HepG2 (cell line): ENCODE results near the gene MMP17. TPM values are rescaled to one million over a fixed set of nuclear protein-coding genes. Genes with fewer than 3 reads are reported as not detected.

Experiments used
- ATAC-seq: fragments of 200-7000 bp; cut with Tn5 transposase; 3 replicates; pipeline ENCODE4 v1.9.1; 2020; ENCODE audit warnings: mild to moderate bottlenecking, moderate library complexity
- BruUV-seq: library from RNA; stranded (reverse); fragments of 400-500 nt; replicated peaks from 2 replicates; lab custom pipeline; 2021; lab: Mats Ljungman, UMichigan
- CTCF ChIA-PET: fragments of 300-600 bp; formaldehyde crosslinking; extraction: SDS; loops from one replicate; lab custom pipeline; 2021; ENCODE audit warnings: low total read pairs, inconsistent platforms, low intra/inter-chr PET ratio; lab: Yijun Ruan, JAX
- POLR2A ChIA-PET: fragments of 350-600 bp; sonication (Branson Sonifier 250); formaldehyde crosslinking; loops from one replicate; lab custom pipeline; 2020; ENCODE audit warnings: antibody characterized with exemption, inconsistent platforms; lab: Yijun Ruan, JAX
- DNase-seq: peaks from one replicate; pipeline ENCODE4 v3.0.0-alpha.2; 2015; ENCODE audit warnings: low spot score
- FAIRE-seq: peaks from 3 replicates; lab custom pipeline; 2011; peaks lifted over from hg19 to GRCh38; lab: Jason Lieb, UNC
- H2AFZ ChIP-seq: one replicate; pipeline ENCODE4 v1.6.1; 2011; ENCODE audit warnings: low read length, inconsistent platforms
- H3K27ac ChIP-seq: fragments of 300-600 bp; 3 replicates; pipeline ENCODE4 v1.8.0; 2011; ENCODE audit warnings: mixed run types, mild to moderate bottlenecking, mixed read lengths, low read length, inconsistent platforms; ENCODE audit not compliant: insufficient read depth; ENCODE audit errors: extremely low read length
- H3K27me3 ChIP-seq, 2 experiments: fragments of 200-600 bp in 1 of 2; 2 replicates in 1 of 2; 3 replicates in 1 of 2; pipeline versions ENCODE4 v1.6.0 to v1.8.0; 2011; ENCODE audit warnings: low read length in 2 of 2, mild to moderate bottlenecking in 2 of 2, moderate library complexity in 2 of 2, inconsistent platforms in 1 of 2; ENCODE audit not compliant: insufficient read depth in 2 of 2, control insufficient read depth in 1 of 2
- H3K36me3 ChIP-seq, 2 experiments: fragments of 200-600 bp in 1 of 2; replicated peaks in 1 of 2; 2 replicates in 1 of 2; 3 replicates in 1 of 2; pipeline versions ENCODE4 v1.5.1 to v1.8.0; 2011; ENCODE audit warnings: low read length in 2 of 2, inconsistent platforms in 1 of 2; ENCODE audit not compliant: insufficient read depth in 2 of 2, control insufficient read depth in 1 of 2
- H3K4me1 ChIP-seq: 2 replicates; pipeline ENCODE4 v1.5.1; 2012; ENCODE audit warnings: low read length, inconsistent platforms; ENCODE audit not compliant: insufficient read depth
- H3K4me2 ChIP-seq: 2 replicates; pipeline ENCODE4 v1.6.0; 2011; ENCODE audit warnings: low read depth, low read length, inconsistent platforms
- H3K4me3 ChIP-seq, 3 experiments: fragments of 200-600 bp in 1 of 3; sonication (generic), shearing (Covaris generic) in 1 of 3; replicated peaks in 1 of 3; 2 replicates each; pipeline ENCODE4 v1.5.1; 2011 to 2016; ENCODE audit warnings: low read length in 3 of 3, inconsistent platforms in 2 of 3, low read depth in 2 of 3, mild to moderate bottlenecking in 2 of 3, control low read depth in 1 of 3, mixed read lengths in 1 of 3; ENCODE audit not compliant: insufficient read depth in 1 of 3
- H3K79me2 ChIP-seq: one replicate; pipeline ENCODE4 v1.6.1; 2011; ENCODE audit warnings: low read length, inconsistent platforms; ENCODE audit not compliant: insufficient read depth
- H3K9ac ChIP-seq: 2 replicates; pipeline ENCODE4 v1.6.0; 2011; ENCODE audit warnings: mild to moderate bottlenecking, low read depth, low read length, inconsistent platforms; ENCODE audit not compliant: insufficient read depth
- H3K9me3 ChIP-seq: 2 replicates; pipeline ENCODE4 v1.5.1; 2012; ENCODE audit warnings: mild to moderate bottlenecking, low read length
- H4K20me1 ChIP-seq: 2 replicates; pipeline ENCODE4 v1.6.0; 2011; ENCODE audit warnings: inconsistent platforms, mild to moderate bottlenecking, low read length, moderate library complexity; ENCODE audit not compliant: insufficient read depth
- ARNTL ChIP-seq: sonication (generic); formaldehyde crosslinking; IDR thresholded peaks from 2 replicates; pipeline ENCODE4 v1.4.0; 2020; ENCODE audit warnings: mild to moderate bottlenecking, missing genetic modification reagents
- ATF7 ChIP-seq, 2 experiments: fragments of 450-650 bp in 1 of 2; sonication (generic) in 1 of 2; formaldehyde crosslinking in 1 of 2; IDR thresholded peaks; 2 replicates each; pipeline versions ENCODE4 v1.4.0 to v1.6.1; 2016 to 2020; ENCODE audit warnings: antibody characterized with exemption in 1 of 2, mild to moderate bottlenecking in 1 of 2, missing genetic modification reagents in 1 of 2
- ELF3 ChIP-seq: IDR thresholded peaks from 2 replicates; pipeline ENCODE4 v1.6.1; 2016; ENCODE audit warnings: missing genetic modification reagents, missing compliant biosample characterization
- FIP1L1 ChIP-seq: fragments of 200-400 bp; formaldehyde crosslinking; IDR thresholded peaks from 2 replicates; pipeline ENCODE4 v1.6.1; 2018; ENCODE audit warnings: low read depth, mild to moderate bottlenecking, low read length, moderate library complexity, borderline replicate concordance; ENCODE audit not compliant: insufficient read depth
- FOXK2 ChIP-seq: fragments of 450-650 bp; IDR thresholded peaks from 2 replicates; pipeline ENCODE4 v1.6.1; 2016
- GABPB1 ChIP-seq: IDR thresholded peaks from 2 replicates; pipeline ENCODE4 v1.6.1; 2016; ENCODE audit warnings: mild to moderate bottlenecking, missing genetic modification reagents, moderate library complexity, missing compliant biosample characterization
- HNRNPUL1 ChIP-seq: fragments of 200-400 bp; formaldehyde crosslinking; IDR thresholded peaks from 2 replicates; pipeline ENCODE4 v1.6.1; 2017; ENCODE audit warnings: low read depth, mild to moderate bottlenecking, low read length, moderate library complexity
- HOXD1 ChIP-seq: sonication (generic); formaldehyde crosslinking; IDR thresholded peaks from 2 replicates; pipeline ENCODE4 v1.5.0; 2020; ENCODE audit warnings: missing genetic modification reagents
- MIER2 ChIP-seq: IDR thresholded peaks from 2 replicates; pipeline ENCODE4 v1.6.1; 2016; ENCODE audit warnings: missing biosample characterization, missing genetic modification reagents
- MTA1 ChIP-seq: sonication (generic); formaldehyde crosslinking; IDR thresholded peaks from 2 replicates; pipeline ENCODE4 v1.4.0; 2020; ENCODE audit warnings: missing genetic modification reagents, mild to moderate bottlenecking, borderline replicate concordance
- NFYB ChIP-seq: sonication (generic); formaldehyde crosslinking; IDR thresholded peaks from 2 replicates; pipeline ENCODE4 v1.4.0; 2020; ENCODE audit warnings: missing genetic modification reagents
- RFX1 ChIP-seq: fragments of 450-650 bp; IDR thresholded peaks from 2 replicates; pipeline ENCODE4 v1.6.1; 2017
- RXRB ChIP-seq: IDR thresholded peaks from 2 replicates; pipeline ENCODE4 v1.6.1; 2016; ENCODE audit warnings: borderline replicate concordance, missing genetic modification reagents, missing compliant biosample characterization
- SYNCRIP ChIP-seq: fragments of 200-400 bp; formaldehyde crosslinking; IDR thresholded peaks from 2 replicates; pipeline ENCODE4 v1.6.1; 2018; ENCODE audit warnings: mild to moderate bottlenecking, low read depth, low read length; ENCODE audit not compliant: insufficient read depth
- TARDBP ChIP-seq: sonication (generic); formaldehyde crosslinking; IDR thresholded peaks from 2 replicates; pipeline ENCODE4 v1.8.0; 2022; ENCODE audit warnings: mild to moderate bottlenecking, missing genetic modification reagents
- THAP11 ChIP-seq: IDR thresholded peaks from 2 replicates; pipeline ENCODE4 v1.6.1; 2016; ENCODE audit warnings: missing biosample characterization, missing genetic modification reagents
- ZNF317 ChIP-seq: sonication (generic); formaldehyde crosslinking; IDR thresholded peaks from 2 replicates; pipeline ENCODE4 v1.5.0; 2020; ENCODE audit warnings: mild to moderate bottlenecking, missing genetic modification reagents
- ZNF343 ChIP-seq: sonication (generic); formaldehyde crosslinking; IDR thresholded peaks from 2 replicates; pipeline ENCODE4 v1.4.0; 2020; ENCODE audit warnings: mild to moderate bottlenecking, missing genetic modification reagents
- ZNF460 ChIP-seq: sonication (generic); formaldehyde crosslinking; IDR thresholded peaks from 2 replicates; pipeline ENCODE4 v1.5.1; 2020; ENCODE audit warnings: missing genetic modification reagents, mild to moderate bottlenecking, borderline replicate concordance
- ZNF556 ChIP-seq: sonication (generic); formaldehyde crosslinking; IDR thresholded peaks from 2 replicates; pipeline ENCODE4 v1.4.0; 2020; ENCODE audit warnings: mild to moderate bottlenecking, missing genetic modification reagents, borderline replicate concordance
- ZNF563 ChIP-seq: sonication (generic); formaldehyde crosslinking; IDR thresholded peaks from 2 replicates; pipeline ENCODE4 v1.8.0; 2022; ENCODE audit warnings: mild to moderate bottlenecking, moderate library complexity, missing genetic modification reagents
- ZNF576 ChIP-seq: sonication (generic); formaldehyde crosslinking; IDR thresholded peaks from 2 replicates; pipeline ENCODE4 v1.4.0; 2020; ENCODE audit warnings: mild to moderate bottlenecking, missing genetic modification reagents
- ZNF772 ChIP-seq: sonication (generic); formaldehyde crosslinking; IDR thresholded peaks from 2 replicates; pipeline ENCODE4 v1.5.0; 2020; ENCODE audit warnings: mild to moderate bottlenecking, missing genetic modification reagents
- ZNF792 ChIP-seq: IDR thresholded peaks from 2 replicates; pipeline ENCODE4 v1.6.1; 2016
- WGBS: methylation state at CpG from one replicate; pipeline ENCODE4 v1.1.6; 2017; ENCODE audit warnings: low lambda C conversion rate; 5-methylcytosine and 5-hydroxymethylcytosine counted together
- in situ Hi-C: cut with HindIII; loops from 2 replicates; pipeline ENCODE4 v1.10.0; 2017; ENCODE audit warnings: low pct_unique_long_range_greater_than_20kb; ENCODE audit not compliant: extremely low pct_ligation_motif_present
- intact Hi-C: fragments of 100-400 bp; cut with micrococcal nuclease; formaldehyde crosslinking; loops from one replicate; pipeline ENCODE4 v1.10.0; 2022; ENCODE audit not compliant: unreplicated experiment
- polyA plus RNA-seq, 8 experiments: library from polyadenylated mRNA; depleted of rRNA in 3 of 8; stranded (reverse) in 7 of 8; unstranded in 1 of 8; fragments of >200 nt; fragmentation: Illumina TruSeq in 4 of 8; extraction: Trizol in 4 of 8; gene quantifications; 2 replicates each; pipeline versions ENCODE4 v1.2.1 to v1.2.3, GENCODE V29; 2011 to 2016; ENCODE audit warnings: low read depth in 4 of 8, missing spikeins in 1 of 8, mixed read lengths in 1 of 8; ENCODE audit not compliant: insufficient read depth in 1 of 8
- total RNA-seq, 5 experiments: library from RNA; depleted of rRNA; stranded (reverse); fragments of >200 nt; fragmentation: Illumina TruSeq; extraction: Trizol; gene quantifications; 2 replicates each; pipeline ENCODE4 v1.2.3, GENCODE V29; 2016; ENCODE audit warnings: low read depth in 1 of 5

Gene MMP17
- total and polyA plus RNA-seq, 2 of the 13 experiments (the other 11 are each of a cell fraction or from before 2014, with no cell fraction given): 0.55 to 0.80 TPM

- DNase-seq (peak; percentile 83), ATAC-seq (peak; percentile 93), FAIRE-seq (peak; percentile 50)
- Histone ChIP-seq H4K20me1 (peaks cover 16% of the 10 kb centered on the region; the same call in 1 of the 2 replicates), H3K27ac (peak overlapping the region; percentile 79), H3K79me2 (peaks cover 10% of the 10 kb centered on the region), H2AFZ (no peak overlapping the region), H3K9me3 (no peaks in the 10 kb centered on the region), H3K9ac (peak overlapping the region; percentile 74), H3K27me3 (peaks cover 0 to 2% of the 10 kb centered on the region in 2 experiments; a peak in 3 of 5 replicates), H3K4me1 (peaks cover 24% of the 10 kb centered on the region), H3K36me3 (peaks cover 1 to 5% of the 10 kb centered on the region in 2 experiments; a peak in 3 of 5 replicates), H3K4me2 (peak overlapping the region; percentile 89), H3K4me3 (peak overlapping the region; percentile 66 to 82 (median 72))
- 32% methylated on average over 2 of the region's 39 CpGs for WGBS
- in situ Hi-C loops: no loop called here
- POLR2A ChIA-PET: interaction anchor here (1.1 to 1.6 kb wide), 5 partner anchors 32 to 45 kb away, joined by 3 to 8 read pairs (median 5); no protein-coding TSS in a partner anchor
- CTCF ChIA-PET: no interaction called here
- intact Hi-C loops: loop anchor here (1.0 to 10.0 kb wide), 2 partner anchors 36 to 61 kb away; no protein-coding TSS in a partner anchor
- BruUV-seq: no TSS peak
- TF ChIP-seq HNRNPUL1 (no peak; the same call in 1 of the 2 replicates), RFX1 (no peak), ZNF556 (CRISPR knock-in tag) (peak; percentile 67; the same call in 1 of the 2 replicates), ATF7 (IDR thresholded peaks at IDR 0.05) (no peak), ATF7 (CRISPR knock-in tag; IDR thresholded peaks at IDR 0.05) (peak; percentile 40; the same call in 1 of the 2 replicates), GABPB1 (peak; percentile 75), ZNF772 (peak; percentile 76; the same call in 1 of the 2 replicates), FIP1L1 (no peak), MTA1 (0 out of 2 replicates have a peak, but pooled peaks have one; percentile 24), SYNCRIP (no peak), ZNF563 (CRISPR knock-in tag) (peak; percentile 17; the same call in 1 of the 2 replicates), ZNF792 (CRISPR knock-in tag) (0 out of 2 replicates have a peak, but pooled peaks have one; percentile 19), ZNF317 (CRISPR knock-in tag) (0 out of 2 replicates have a peak, but pooled peaks have one; percentile 36), NFYB (peak; percentile 68), ZNF460 (CRISPR knock-in tag) (peak; percentile 39; the same call in 1 of the 2 replicates), ELF3 (peak; percentile 32), FOXK2 (peak; percentile 64; the same call in 1 of the 2 replicates), MIER2 (CRISPR knock-in tag) (no peak), TARDBP (CRISPR knock-in tag) (0 out of 2 replicates have a peak, but pooled peaks have one; percentile 45), THAP11 (CRISPR knock-in tag) (peak; percentile 68), HOXD1 (CRISPR knock-in tag) (peak; percentile 73; the same call in 1 of the 2 replicates), ARNTL (peak; percentile 74), ZNF576 (CRISPR knock-in tag) (no peak), ZNF343 (CRISPR knock-in tag) (0 out of 2 replicates have a peak, but pooled peaks have one; percentile 46), RXRB (peak; percentile 72)
Observed at GRCh38 chr12:131896080-131896810, 68.1 kb downstream of the MMP17 start.
